ENCODE results near the gene KRTAP12-4.
"Not testable (repeated sequence)": the region's sequence is repeated elsewhere in the genome, so short reads cannot be mapped to it uniquely, and the experiment has no call there.

The KRTAP12-4 gene

DNA sequence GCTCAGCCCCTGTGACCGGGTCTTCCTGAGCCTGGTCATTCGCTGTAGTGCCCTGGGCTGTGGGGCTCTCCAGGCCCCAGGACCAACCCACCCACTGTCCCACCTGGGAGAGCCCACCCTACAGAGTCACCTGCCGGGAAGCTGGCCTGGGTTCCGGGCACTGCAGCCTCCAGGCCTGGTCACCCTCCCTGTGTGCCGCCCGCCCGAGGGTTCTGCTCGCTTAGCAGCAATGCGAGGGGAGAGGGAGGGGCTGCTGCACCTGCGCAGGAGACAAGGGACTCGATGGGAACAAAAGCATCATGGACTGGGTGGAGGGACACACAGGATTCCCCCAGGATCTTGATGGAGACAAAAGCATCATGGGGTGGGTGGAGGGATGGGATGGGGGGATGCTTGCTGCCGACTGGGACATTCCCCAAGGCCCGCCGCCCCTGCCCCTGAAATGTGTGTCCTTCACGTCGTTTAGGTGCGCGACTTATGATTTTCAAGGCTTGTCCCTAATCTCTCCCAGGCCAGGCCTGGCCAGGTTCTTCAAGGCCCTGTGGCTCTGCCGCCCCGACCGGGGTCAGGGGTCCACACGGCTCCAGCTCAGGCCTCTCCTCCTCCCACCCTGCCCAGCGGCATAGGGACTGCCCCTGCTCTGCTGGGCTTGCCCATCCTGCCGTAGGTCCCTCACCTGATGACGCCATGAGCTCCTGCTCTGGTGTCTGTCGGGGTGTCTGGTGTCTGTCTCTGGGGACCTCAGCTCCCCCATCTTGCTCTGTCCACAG is 40.9 kb downstream of the KRTAP12-4 start:
- DNase-seq (ENCODE audit: low read depth in 4 of 4, low spot score in 1 of 4), result no peak

GRCh38 chr21:44612669-44613229 is 41.7 kb downstream of the KRTAP12-4 start:
- DNase-seq (ENCODE audit: low read depth in 4 of 4, low spot score in 1 of 4), result no peak

DNA sequence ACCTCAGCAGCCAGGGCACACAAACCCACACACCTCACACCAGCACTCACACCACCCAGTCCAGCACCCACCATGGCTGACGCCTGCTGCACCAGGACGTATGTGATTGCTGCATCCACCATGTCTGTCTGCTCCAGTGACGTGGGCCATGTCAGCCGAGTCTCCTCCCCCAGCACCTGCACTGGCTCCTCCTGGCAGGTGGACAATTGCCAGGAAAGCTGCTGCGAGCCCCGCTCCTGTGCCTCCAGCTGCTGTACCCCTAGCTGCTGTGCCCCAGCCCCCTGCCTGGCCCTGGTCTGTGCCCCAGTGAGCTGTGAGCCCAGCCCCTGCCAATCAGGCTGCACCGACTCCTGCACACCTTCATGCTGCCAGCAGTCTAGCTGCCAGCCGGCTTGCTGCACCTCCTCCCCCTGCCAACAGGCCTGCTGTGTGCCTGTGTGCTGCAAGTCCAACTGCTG is 42.4 kb downstream of the KRTAP12-4 start, which contains the start of gene KRTAP10-8:
KRTAP10-8 (plus strand) TSS at position 51 of the 458 bp plus-strand sequence; CDS start at position 73, 22 bp downstream.
- DNase-seq (ENCODE audit: low read depth in 4 of 4, low spot score in 1 of 4), result no peak

GRCh38 chr21:44611551-44611950 is 42.9 kb downstream of the KRTAP12-4 start:
- DNase-seq (ENCODE audit: low read depth in 4 of 4, low spot score in 1 of 4), result no peak

- DNase-seq (ENCODE audit: low read depth in 4 of 4, low spot score in 1 of 4), result not testable (repeated sequence)
These were observed 44.2 kb downstream of the KRTAP12-4 start for GRCh38 chr21:44610157-44610843.

DNA sequence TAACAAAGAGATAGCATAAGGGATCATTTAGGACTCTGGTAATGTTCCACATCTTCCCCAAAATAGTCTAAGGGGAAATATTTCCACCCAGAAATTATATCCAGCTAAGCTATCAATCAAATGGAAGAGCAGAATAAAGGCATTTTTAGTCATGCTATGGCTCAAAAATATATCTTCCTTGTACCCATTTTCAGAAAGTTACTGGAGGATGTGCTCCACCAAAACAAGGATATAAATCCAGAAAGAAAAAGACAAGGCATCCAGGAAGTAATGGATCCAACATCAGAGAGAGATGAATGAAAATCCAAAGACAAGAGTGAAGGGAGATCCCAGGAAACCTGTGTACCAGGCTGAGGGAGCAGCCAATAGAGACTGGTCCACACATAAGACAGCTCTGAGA is 45.3 kb downstream of the KRTAP12-4 start:
- no peak for DNase-seq (ENCODE audit: low read depth in 4 of 4, low spot score in 1 of 4)

GRCh38 chr21:44606495-44606894 is 48.0 kb downstream of the KRTAP12-4 start:
- DNase-seq (ENCODE audit: low read depth in 4 of 4, low spot score in 1 of 4), result no peak

Measured in stimulated activated CD4-positive, alpha-beta T cell treated with anti-CD3 and anti-CD28 coated beads, Interleukin-1b, Interleukin-23, amount 100 ng/mL, for 24 hours (primary cell).